HCT116 (cell line): Measurements from ENCODE around the gene PCDH15. TPM values are rescaled to one million over a fixed set of nuclear protein-coding genes. Genes with fewer than 3 reads are reported as not detected.

Source experiments
- ATAC-seq: fragments of 200-7000 bp; cut with Tn5 transposase; 2 replicates; pipeline ENCODE4 v1.9.1; 2020; ENCODE audit warnings: mild to moderate bottlenecking, moderate library complexity
- BruUV-seq: library from RNA; stranded (reverse); fragments of 400-500 nt; replicated peaks from 2 replicates; lab custom pipeline; 2021; lab: Mats Ljungman, UMichigan
- CTCF ChIA-PET: fragments of 300-600 bp; sonication (Branson Sonifier 250); formaldehyde crosslinking; loops from one replicate; lab custom pipeline; 2021; ENCODE audit warnings: antibody characterized with exemption; lab: Charles Lee
- POLR2A ChIA-PET: fragments of 300-600, 350-600 bp; sonication (Branson Sonifier 250); formaldehyde crosslinking; loops from one replicate; lab custom pipeline; 2021; ENCODE audit warnings: antibody characterized with exemption; lab: Charles Lee
- RAD21 ChIA-PET, 2 experiments: fragments of 300-600 bp; sonication (Branson Sonifier 250); formaldehyde crosslinking; loops; one replicate each; lab custom pipeline; 2023; ENCODE audit warnings: low total read pairs in 2 of 2; ENCODE audit not compliant: uncharacterized antibody in 2 of 2, unreplicated experiment in 2 of 2, low non-redundant PET in 1 of 2; lab: Charles Lee
- DNase-seq: peaks from one replicate; pipeline ENCODE4 v3.0.0-alpha.2; 2010; ENCODE audit warnings: low read depth, low spot score
- H2AFZ ChIP-seq: fragments of 200-600 bp; shearing (Covaris generic), sonication (generic); 2 replicates; pipeline ENCODE4 v1.6.1; 2017; ENCODE audit warnings: low read depth, mixed run types, mixed read lengths, antibody characterized with exemption, low read length; ENCODE audit not compliant: poor library complexity, severe bottlenecking
- H3K27ac ChIP-seq: 2 replicates; pipeline ENCODE4 v1.5.1; 2012; ENCODE audit warnings: low read depth, low read length
- H3K27me3 ChIP-seq: fragments of 200-600 bp; sonication (generic); 2 replicates; pipeline ENCODE4 v1.6.1; 2016; ENCODE audit warnings: mixed run types, low read length, mixed read lengths; ENCODE audit not compliant: insufficient read depth
- H3K36me3 ChIP-seq, 2 experiments: fragments of 200-500 bp in 1 of 2; fragments of 200-600 bp in 1 of 2; sonication (Bioruptor generic) in 1 of 2; sonication (generic) in 1 of 2; 2 replicates each; pipeline versions ENCODE4 v1.5.1 to v1.6.1; 2014 to 2016; ENCODE audit warnings: low read length in 2 of 2, inconsistent platforms in 1 of 2, mixed read lengths in 1 of 2, mixed run types in 1 of 2; ENCODE audit not compliant: insufficient read depth in 2 of 2, control insufficient read depth in 1 of 2
- H3K4me1 ChIP-seq, 2 experiments: fragments of 200-600 bp in 1 of 2; sonication (generic) in 1 of 2; 2 replicates each; pipeline versions ENCODE4 v1.5.1 to v1.6.1; 2012 to 2017; ENCODE audit warnings: low read length in 2 of 2, inconsistent platforms in 1 of 2, mild to moderate bottlenecking in 1 of 2, mixed read lengths in 1 of 2, mixed run types in 1 of 2, moderate library complexity in 1 of 2; ENCODE audit not compliant: insufficient read depth in 2 of 2, control insufficient read depth in 1 of 2
- H3K4me2 ChIP-seq: fragments of 200-600 bp; sonication (generic); 2 replicates; pipeline ENCODE4 v1.6.1; 2017; ENCODE audit warnings: mixed run types, low read length, mixed read lengths
- H3K4me3 ChIP-seq, 2 experiments: fragments of 200-600 bp in 1 of 2; sonication (generic) in 1 of 2; replicated peaks in 1 of 2; 2 replicates each; pipeline ENCODE4 v1.5.1; 2011 to 2016; ENCODE audit warnings: low read length in 2 of 2, control low read depth in 1 of 2, low read depth in 1 of 2, mild to moderate bottlenecking in 1 of 2, mixed read lengths in 1 of 2, mixed run types in 1 of 2
- H3K79me2 ChIP-seq: fragments of 200-600 bp; sonication (generic); 2 replicates; pipeline ENCODE4 v1.6.1; 2017; ENCODE audit warnings: mild to moderate bottlenecking, mixed run types, low read length, moderate library complexity, mixed read lengths; ENCODE audit not compliant: insufficient read depth
- H3K9ac ChIP-seq: fragments of 200-600 bp; sonication (generic); 2 replicates; pipeline ENCODE4 v1.6.1; 2016; ENCODE audit warnings: low read length, mixed read lengths
- H3K9me2 ChIP-seq: fragments of 200-600 bp; sonication (generic), shearing (Covaris generic); 2 replicates; pipeline ENCODE4 v1.6.1; 2017; ENCODE audit warnings: mixed run types, mild to moderate bottlenecking, moderate library complexity; ENCODE audit not compliant: insufficient read depth
- H3K9me3 ChIP-seq, 2 experiments: fragments of 200-500 bp in 1 of 2; fragments of 200-600 bp in 1 of 2; sonication (Bioruptor generic) in 1 of 2; sonication (generic) in 1 of 2; 2 replicates each; pipeline ENCODE4 v1.6.1; 2014 to 2017; ENCODE audit warnings: low read length in 2 of 2, mixed read lengths in 2 of 2, inconsistent platforms in 1 of 2, low read depth in 1 of 2, mild to moderate bottlenecking in 1 of 2, mixed run types in 1 of 2, moderate library complexity in 1 of 2; ENCODE audit not compliant: control insufficient read depth in 1 of 2, insufficient read depth in 1 of 2
- H4K20me1 ChIP-seq: fragments of 200-600 bp; sonication (generic), shearing (Covaris generic); 2 replicates; pipeline ENCODE4 v1.6.1; 2017; ENCODE audit warnings: mixed run types, mild to moderate bottlenecking, moderate library complexity; ENCODE audit not compliant: insufficient read depth
- EGR1 ChIP-seq: IDR thresholded peaks from 2 replicates; pipeline ENCODE4 v1.6.1; 2012; ENCODE audit warnings: low read depth
- ELF1 ChIP-seq: IDR thresholded peaks from 2 replicates; pipeline ENCODE4 v1.6.1; 2012; ENCODE audit warnings: low read depth, borderline replicate concordance
- EZH2phosphoT487 ChIP-seq: fragments of 200-600 bp; IDR thresholded peaks from 2 replicates; pipeline ENCODE4 v1.6.1; 2018; ENCODE audit warnings: antibody characterized with exemption, borderline replicate concordance
- POLR2AphosphoS5 ChIP-seq: IDR thresholded peaks from 2 replicates; pipeline ENCODE4 v1.6.1; 2011; ENCODE audit warnings: mild to moderate bottlenecking, low read depth, low read length, moderate library complexity
- SIN3A ChIP-seq: IDR thresholded peaks from 2 replicates; pipeline ENCODE4 v1.6.1; 2012; ENCODE audit warnings: low read depth
- SP1 ChIP-seq: IDR thresholded peaks from 2 replicates; pipeline ENCODE4 v1.6.1; 2012; ENCODE audit warnings: low read depth
- TCF7L2 ChIP-seq: IDR thresholded peaks from 2 replicates; pipeline ENCODE4 v1.7.0; 2011; ENCODE audit warnings: borderline replicate concordance, inconsistent platforms; ENCODE audit not compliant: insufficient read depth, insufficient read length; ENCODE audit errors: extremely low read depth
- YY1 ChIP-seq: IDR thresholded peaks from 2 replicates; pipeline ENCODE4 v1.6.1; 2011; ENCODE audit warnings: low read length, low read depth, moderate library complexity, mild to moderate bottlenecking; ENCODE audit not compliant: insufficient replicate concordance; ENCODE audit errors: extremely low read depth
- ZFX ChIP-seq: fragments of 450-650 bp; IDR thresholded peaks from 2 replicates; pipeline ENCODE4 v1.6.1; 2017
- ZNF274 ChIP-seq: fragments of 200-500 bp; sonication (Bioruptor generic); IDR thresholded peaks from 2 replicates; pipeline ENCODE4 v1.6.1; 2014; ENCODE audit warnings: mild to moderate bottlenecking, low read depth, low read length, inconsistent platforms
- intact Hi-C: fragments of 100-400 bp; cut with micrococcal nuclease; formaldehyde crosslinking; loops from 2 replicates; pipeline ENCODE4 v1.10.0; 2022
- total RNA-seq: library from RNA; stranded (reverse); gene quantifications from one replicate; pipeline ENCODE4 v1.2.1, GENCODE V29; 2021; ENCODE audit not compliant: unreplicated experiment
- TF ChIP-seq, protein P1 (sequence below), 3 experiments: fragments of 200-600 bp in 1 of 3; sonication (generic) in 1 of 3; IDR thresholded peaks in 2 of 3; conservative IDR thresholded peaks in 1 of 3; 2 replicates each; pipeline ENCODE4 v1.5.1; 2012 to 2017; ENCODE audit warnings: low read depth in 2 of 3, low read length in 2 of 3, antibody characterized with exemption in 1 of 3, borderline replicate concordance in 1 of 3, control low read depth in 1 of 3, mild to moderate bottlenecking in 1 of 3, mixed read lengths in 1 of 3, mixed run types in 1 of 3, moderate library complexity in 1 of 3; ENCODE audit not compliant: insufficient read depth in 1 of 3
- TF ChIP-seq, protein P2 (sequence below): IDR thresholded peaks from 2 replicates; pipeline ENCODE4 v1.6.1; 2011; ENCODE audit warnings: mild to moderate bottlenecking, low read length, moderate library complexity; ENCODE audit not compliant: insufficient replicate concordance; ENCODE audit errors: extremely low read depth

The PCDH15 gene
- total RNA-seq, 1 experiment from 2014 or later = not detected

DNA sequence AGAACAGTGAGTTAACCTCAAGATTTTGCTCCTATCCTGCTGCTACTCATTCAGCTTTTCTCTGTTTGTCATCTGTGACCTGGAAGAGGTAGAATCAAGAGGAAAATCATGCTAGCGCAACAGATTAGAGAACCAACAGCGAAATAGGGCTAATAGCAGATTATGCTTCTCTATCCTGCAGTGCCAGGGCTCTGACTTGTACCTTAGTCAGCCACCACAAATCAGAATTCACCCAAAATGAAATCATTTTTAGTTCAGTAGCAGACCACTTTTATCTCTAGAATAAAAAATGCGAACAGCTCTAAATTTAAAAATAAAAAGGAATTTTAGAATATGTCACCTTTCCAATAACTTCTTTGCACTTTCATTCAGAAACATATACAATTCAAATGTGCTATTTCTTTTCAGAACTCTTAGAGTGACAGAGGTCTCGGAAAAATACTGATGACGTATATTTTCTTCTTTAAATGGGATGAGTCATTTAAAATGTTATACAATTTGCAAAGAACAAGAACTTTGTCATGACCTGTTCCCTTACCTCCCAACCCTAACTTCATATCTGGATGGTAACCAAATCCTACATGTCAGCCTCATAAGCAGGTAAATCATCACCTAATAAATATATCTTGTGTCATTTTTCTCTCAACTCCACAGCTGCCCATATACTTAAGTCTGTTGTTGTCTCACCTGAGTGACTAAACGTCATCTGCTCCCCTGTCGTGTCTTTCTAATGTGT is 896.4 kb downstream of the PCDH15 start:
- no TSS peak for BruUV-seq
- ChIA-PET RAD21 (no interaction called here), CTCF (no interaction called here), POLR2A (no interaction called here)
- H3K27me3 ChIP-seq = no peaks in the 10 kb centered on the region
- no peaks in the 10 kb centered on the region for H3K79me2 ChIP-seq
- no peak overlapping the region for H3K4me3 ChIP-seq
- TF ChIP-seq, protein P1, sequence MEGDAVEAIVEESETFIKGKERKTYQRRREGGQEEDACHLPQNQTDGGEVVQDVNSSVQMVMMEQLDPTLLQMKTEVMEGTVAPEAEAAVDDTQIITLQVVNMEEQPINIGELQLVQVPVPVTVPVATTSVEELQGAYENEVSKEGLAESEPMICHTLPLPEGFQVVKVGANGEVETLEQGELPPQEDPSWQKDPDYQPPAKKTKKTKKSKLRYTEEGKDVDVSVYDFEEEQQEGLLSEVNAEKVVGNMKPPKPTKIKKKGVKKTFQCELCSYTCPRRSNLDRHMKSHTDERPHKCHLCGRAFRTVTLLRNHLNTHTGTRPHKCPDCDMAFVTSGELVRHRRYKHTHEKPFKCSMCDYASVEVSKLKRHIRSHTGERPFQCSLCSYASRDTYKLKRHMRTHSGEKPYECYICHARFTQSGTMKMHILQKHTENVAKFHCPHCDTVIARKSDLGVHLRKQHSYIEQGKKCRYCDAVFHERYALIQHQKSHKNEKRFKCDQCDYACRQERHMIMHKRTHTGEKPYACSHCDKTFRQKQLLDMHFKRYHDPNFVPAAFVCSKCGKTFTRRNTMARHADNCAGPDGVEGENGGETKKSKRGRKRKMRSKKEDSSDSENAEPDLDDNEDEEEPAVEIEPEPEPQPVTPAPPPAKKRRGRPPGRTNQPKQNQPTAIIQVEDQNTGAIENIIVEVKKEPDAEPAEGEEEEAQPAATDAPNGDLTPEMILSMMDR (IDR thresholded peaks at IDR 0.05 in 2 of 3, conservative IDR thresholded peaks at IDR 0.05 in 1 of 3; ENCODE audit: borderline replicate concordance in 1 of 3, insufficient read depth in 1 of 3, low read depth in 2 of 3, low read length in 2 of 3) = no peak
- TF ChIP-seq POLR2AphosphoS5 (no peak), SP1 (no peak), TCF7L2 (no peak), ZFX (no peak), ZNF274 (no peak), SIN3A (no peak), ELF1 (no peak), YY1 (no peak), EZH2phosphoT487 (no peak), EGR1 (no peak)
- TF ChIP-seq, protein P2, sequence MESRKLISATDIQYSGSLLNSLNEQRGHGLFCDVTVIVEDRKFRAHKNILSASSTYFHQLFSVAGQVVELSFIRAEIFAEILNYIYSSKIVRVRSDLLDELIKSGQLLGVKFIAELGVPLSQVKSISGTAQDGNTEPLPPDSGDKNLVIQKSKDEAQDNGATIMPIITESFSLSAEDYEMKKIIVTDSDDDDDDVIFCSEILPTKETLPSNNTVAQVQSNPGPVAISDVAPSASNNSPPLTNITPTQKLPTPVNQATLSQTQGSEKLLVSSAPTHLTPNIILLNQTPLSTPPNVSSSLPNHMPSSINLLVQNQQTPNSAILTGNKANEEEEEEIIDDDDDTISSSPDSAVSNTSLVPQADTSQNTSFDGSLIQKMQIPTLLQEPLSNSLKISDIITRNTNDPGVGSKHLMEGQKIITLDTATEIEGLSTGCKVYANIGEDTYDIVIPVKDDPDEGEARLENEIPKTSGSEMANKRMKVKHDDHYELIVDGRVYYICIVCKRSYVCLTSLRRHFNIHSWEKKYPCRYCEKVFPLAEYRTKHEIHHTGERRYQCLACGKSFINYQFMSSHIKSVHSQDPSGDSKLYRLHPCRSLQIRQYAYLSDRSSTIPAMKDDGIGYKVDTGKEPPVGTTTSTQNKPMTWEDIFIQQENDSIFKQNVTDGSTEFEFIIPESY = no peak
- H3K36me3 ChIP-seq = no peaks in the 10 kb centered on the region
- no peaks in the 10 kb centered on the region for H3K9me2 ChIP-seq
- no peak overlapping the region for H3K27ac ChIP-seq
- H2AFZ ChIP-seq = no peak overlapping the region
- peaks cover 4 to 15% of the 10 kb centered on the region in 2 experiments; a peak in 2 of 4 replicates for H3K9me3 ChIP-seq
- DNase-seq (no peak), ATAC-seq (no peak)
- no peaks in the 10 kb centered on the region for H4K20me1 ChIP-seq
- intact Hi-C loops = no loop called here
- H3K9ac ChIP-seq = no peak overlapping the region
- H3K4me2 ChIP-seq = no peak overlapping the region
- H3K4me1 ChIP-seq = no peaks in the 10 kb centered on the region
